Measurements from ENCODE around the gene GPRC5A. TPM values are rescaled to one million over a fixed set of nuclear protein-coding genes. Genes with fewer than 3 reads are reported as not detected.
A peak's percentile ranks its signal among the peaks of the same experiment; 100 is the strongest.

Gene GPRC5A
- total and polyA plus RNA-seq, 10 donors = 0.09 to 3.0 (median 0.34) TPM

DNA sequence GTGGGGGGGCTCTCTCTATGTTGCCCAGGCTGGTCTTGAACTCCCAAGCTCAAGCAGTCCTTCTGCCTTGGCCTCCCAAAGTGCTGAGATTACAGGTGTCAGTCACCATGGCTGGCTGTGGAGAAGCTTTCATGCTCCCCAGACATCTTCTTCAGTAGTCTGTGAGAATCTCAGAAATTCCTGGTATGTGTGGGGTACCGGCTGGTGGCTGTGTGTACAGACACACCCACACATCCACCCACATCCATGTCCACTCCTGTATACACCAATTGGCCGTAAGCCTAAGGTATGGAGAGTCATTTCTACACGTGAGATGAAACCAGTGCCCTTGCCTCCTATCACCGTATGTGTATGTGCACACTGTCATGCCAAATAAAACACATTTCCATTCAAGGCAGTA is 32.8 kb downstream of the GPRC5A start:
- 80 to 89% (median 86%) methylated on average over 4 of the region's 4 CpGs for WGBS, 5 donors
- no peak overlapping the region for H3K27ac ChIP-seq

GRCh38 chr12:12925388-12925787 is 34.0 kb downstream of the GPRC5A start:
- no peak for DNase-seq
- peaks cover 0 to 15% (median 0%) of the 10 kb centered on the region in 6 donors for H3K4me1 ChIP-seq
- H3K27ac ChIP-seq = no peak overlapping the region
- intact Hi-C loops (cut with DNase I; ENCODE audit: low total_unique reads) = no loop called here
- no peak overlapping the region for H3K4me3 ChIP-seq
- H3K9me3 ChIP-seq = no peaks in the 10 kb centered on the region
- WGBS, 5 donors = 55 to 84% (median 63%) methylated on average over 1 of the region's 1 CpG
- TF ChIP-seq POLR2AphosphoS5 (IDR thresholded peaks at IDR 0.05) (no peak), POLR2A (IDR thresholded peaks at IDR 0.05) (no peak), CTCF (IDR thresholded peaks at IDR 0.05 in 8 of 11, conservative IDR thresholded peaks at IDR 0.05 in 3 of 11) (no peak)
- peaks cover 0 to 11% (median 0%) of the 10 kb centered on the region in 6 donors for H3K36me3 ChIP-seq
- no peaks in the 10 kb centered on the region for H3K27me3 ChIP-seq (replicated peaks in 1 of 7)

More for the DNA sequence above, 32.8 kb downstream of the GPRC5A start:
- no peak for TF ChIP-seq CTCF (IDR thresholded peaks at IDR 0.05 in 8 of 11, conservative IDR thresholded peaks at IDR 0.05 in 3 of 11)
- no peak for TF ChIP-seq POLR2A (IDR thresholded peaks at IDR 0.05)
- TF ChIP-seq POLR2AphosphoS5 (IDR thresholded peaks at IDR 0.05) = no peak
- H3K9me3 ChIP-seq = no peaks in the 10 kb centered on the region
- H3K4me3 ChIP-seq = no peak overlapping the region
- peaks cover 0 to 15% (median 0%) of the 10 kb centered on the region in 6 donors for H3K4me1 ChIP-seq
- H3K36me3 ChIP-seq = no peaks in the 10 kb centered on the region
- intact Hi-C loops (cut with DNase I; ENCODE audit: low total_unique reads) = no loop called here
- DNase-seq = no peak
- no peaks in the 10 kb centered on the region for H3K27me3 ChIP-seq (replicated peaks in 1 of 7)

DNA sequence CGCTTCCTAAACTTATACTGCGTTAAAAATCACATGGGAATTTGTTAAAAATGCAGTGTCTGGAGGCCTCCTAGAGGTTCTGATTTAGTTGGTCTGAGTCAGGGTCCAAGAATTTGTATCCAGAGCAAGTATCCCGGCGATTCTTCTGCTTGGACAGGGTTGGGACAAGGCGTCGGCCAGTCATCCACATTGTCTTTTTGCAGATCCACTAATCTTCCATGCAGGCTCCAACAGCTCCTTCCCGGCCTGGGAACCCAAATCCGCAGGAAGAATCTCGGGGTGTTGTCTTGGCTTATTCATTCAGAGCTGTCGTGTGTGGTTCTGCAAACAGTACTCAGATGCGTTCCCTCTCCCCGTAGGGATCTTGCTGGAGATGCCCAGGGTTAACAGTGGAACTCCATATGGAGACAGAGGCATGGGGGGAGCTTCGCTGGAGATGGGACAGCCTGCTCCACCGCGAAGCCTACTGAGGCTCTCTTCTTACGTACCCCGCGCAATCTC is 35.3 kb downstream of the GPRC5A start:
- Histone ChIP-seq H3K27me3 (replicated peaks in 1 of 7) (no peaks in the 10 kb centered on the region), H3K4me1 (peaks cover 0 to 15% (median 0%) of the 10 kb centered on the region in 6 donors), H3K27ac (peak overlapping the region in 1 of 8 donors; percentile 78), H3K36me3 (peaks cover 0 to 16% (median 0%) of the 10 kb centered on the region in 6 donors), H3K4me3 (no peak overlapping the region), H3K9me3 (no peaks in the 10 kb centered on the region)
- TF ChIP-seq POLR2A (IDR thresholded peaks at IDR 0.05) = no peak
- no peak for TF ChIP-seq POLR2AphosphoS5 (IDR thresholded peaks at IDR 0.05)
- no peak for TF ChIP-seq CTCF (IDR thresholded peaks at IDR 0.05 in 8 of 11, conservative IDR thresholded peaks at IDR 0.05 in 3 of 11)
- no peak for DNase-seq
- intact Hi-C loops (cut with DNase I; ENCODE audit: low total_unique reads) = no loop called here
- 90 to 96% (median 91%) methylated on average over 18 of the region's 18 CpGs for WGBS, 5 donors

GRCh38 chr12:12927211-12928079 is 36.1 kb downstream of the GPRC5A start:
- no peaks in the 10 kb centered on the region for H3K9me3 ChIP-seq
- no peak for TF ChIP-seq CTCF (IDR thresholded peaks at IDR 0.05 in 8 of 11, conservative IDR thresholded peaks at IDR 0.05 in 3 of 11)
- peak in 2 of 3 donors; percentile 30 to 63 for TF ChIP-seq POLR2AphosphoS5 (IDR thresholded peaks at IDR 0.05)
- 69 to 80% (median 74%) methylated on average over 26 to 27 of the region's 27 CpGs for WGBS, 5 donors
- peak; percentile 85 for DNase-seq
- no peaks in the 10 kb centered on the region for H3K27me3 ChIP-seq (replicated peaks in 1 of 7)
- peak overlapping the region in 2 of 8 donors; percentile 47 to 78 for H3K27ac ChIP-seq
- intact Hi-C loops (cut with DNase I; ENCODE audit: low total_unique reads) = no loop called here
- peaks cover 0 to 15% (median 0%) of the 10 kb centered on the region in 6 donors for H3K4me1 ChIP-seq
- peaks cover 0 to 16% (median 0%) of the 10 kb centered on the region in 6 donors for H3K36me3 ChIP-seq
- H3K4me3 ChIP-seq = peak overlapping the region in 6 of 8 donors; percentile 8 to 62 (median 26)

Data from spleen (tissue), 11 donors.